Smooth muscle cell (in vitro differentiated cells): ENCODE data around the gene ADSS1. TPM values are rescaled to one million over a fixed set of nuclear protein-coding genes. Genes with fewer than 3 reads are reported as not detected.

Experiments used
- DNase-seq: peaks from one replicate; lab custom pipeline; 2025; ENCODE audit not compliant: unreplicated experiment; lab: John Stamatoyannopoulos, UW
- H2AFZ ChIP-seq: fragments of 200-600 bp; sonication (generic); 2 replicates; pipeline ENCODE4 v1.6.0; 2016; ENCODE audit warnings: antibody characterized with exemption, low read depth, mild to moderate bottlenecking
- H3F3A ChIP-seq: fragments of 200-600 bp; sonication (generic); 2 replicates; pipeline ENCODE4 v1.6.0; 2017; ENCODE audit warnings: antibody characterized with exemption, low read depth
- H3K27ac ChIP-seq: fragments of 200-600 bp; sonication (generic); 2 replicates; pipeline ENCODE4 v1.5.1; 2016; ENCODE audit warnings: low read depth, mild to moderate bottlenecking
- H3K27me3 ChIP-seq: fragments of 200-600 bp; sonication (generic); 2 replicates; pipeline ENCODE4 v1.6.1; 2016; ENCODE audit warnings: low read depth, mild to moderate bottlenecking
- H3K36me3 ChIP-seq: fragments of 200-600 bp; sonication (generic); 2 replicates; pipeline ENCODE4 v1.5.1; 2016; ENCODE audit warnings: low read depth
- H3K4me1 ChIP-seq: fragments of 200-600 bp; sonication (generic); 2 replicates; pipeline ENCODE4 v1.5.1; 2016; ENCODE audit warnings: low read depth
- H3K4me2 ChIP-seq: fragments of 200-600 bp; sonication (generic); 2 replicates; pipeline ENCODE4 v1.6.0; 2016; ENCODE audit warnings: mild to moderate bottlenecking
- H3K4me3 ChIP-seq: fragments of 200-600 bp; sonication (generic); 2 replicates; pipeline ENCODE4 v1.5.1; 2016; ENCODE audit warnings: mild to moderate bottlenecking
- H3K79me2 ChIP-seq: fragments of 200-600 bp; sonication (generic); 2 replicates; pipeline ENCODE4 v1.6.0; 2016; ENCODE audit warnings: low read depth, mild to moderate bottlenecking
- H3K9ac ChIP-seq: fragments of 200-600 bp; sonication (generic); 2 replicates; pipeline ENCODE4 v1.6.0; 2016; ENCODE audit warnings: low read depth
- H3K9me3 ChIP-seq: fragments of 200-600 bp; sonication (generic); replicated peaks from 2 replicates; pipeline ENCODE4 v1.5.1; 2016; ENCODE audit warnings: low read depth
- H4K20me1 ChIP-seq: fragments of 200-600 bp; sonication (generic); 2 replicates; pipeline ENCODE4 v1.6.0; 2016; ENCODE audit warnings: low read depth
- WGBS: methylation state at CpG from one replicate; pipeline ENCODE4 v1.1.7; 2016; ENCODE audit warnings: low lambda C conversion rate; 5-methylcytosine and 5-hydroxymethylcytosine counted together
- polyA plus RNA-seq: library from polyadenylated mRNA; unstranded; fragments of >200 nt; fragmentation: Nextera tagmentation; extraction: Ambion mirVana; gene quantifications from 2 replicates; pipeline ENCODE4 v1.2.1, GENCODE V29; 2016
- total RNA-seq: library from RNA; depleted of rRNA; stranded (reverse); fragments of >200 nt; gene quantifications from 2 replicates; pipeline ENCODE4 v1.2.3, GENCODE V29; 2014
- TF ChIP-seq, protein P1 (sequence below): fragments of 200-600 bp; sonication (generic); IDR thresholded peaks from 2 replicates; pipeline ENCODE4 v1.5.1; 2017; ENCODE audit warnings: borderline replicate concordance, mild to moderate bottlenecking, antibody characterized with exemption; ENCODE audit not compliant: insufficient read depth, poor library complexity, severe bottlenecking

The ADSS1 gene
- total and polyA plus RNA-seq, 2 experiments from 2014 or later, result 7.8 to 43.0 TPM

DNA sequence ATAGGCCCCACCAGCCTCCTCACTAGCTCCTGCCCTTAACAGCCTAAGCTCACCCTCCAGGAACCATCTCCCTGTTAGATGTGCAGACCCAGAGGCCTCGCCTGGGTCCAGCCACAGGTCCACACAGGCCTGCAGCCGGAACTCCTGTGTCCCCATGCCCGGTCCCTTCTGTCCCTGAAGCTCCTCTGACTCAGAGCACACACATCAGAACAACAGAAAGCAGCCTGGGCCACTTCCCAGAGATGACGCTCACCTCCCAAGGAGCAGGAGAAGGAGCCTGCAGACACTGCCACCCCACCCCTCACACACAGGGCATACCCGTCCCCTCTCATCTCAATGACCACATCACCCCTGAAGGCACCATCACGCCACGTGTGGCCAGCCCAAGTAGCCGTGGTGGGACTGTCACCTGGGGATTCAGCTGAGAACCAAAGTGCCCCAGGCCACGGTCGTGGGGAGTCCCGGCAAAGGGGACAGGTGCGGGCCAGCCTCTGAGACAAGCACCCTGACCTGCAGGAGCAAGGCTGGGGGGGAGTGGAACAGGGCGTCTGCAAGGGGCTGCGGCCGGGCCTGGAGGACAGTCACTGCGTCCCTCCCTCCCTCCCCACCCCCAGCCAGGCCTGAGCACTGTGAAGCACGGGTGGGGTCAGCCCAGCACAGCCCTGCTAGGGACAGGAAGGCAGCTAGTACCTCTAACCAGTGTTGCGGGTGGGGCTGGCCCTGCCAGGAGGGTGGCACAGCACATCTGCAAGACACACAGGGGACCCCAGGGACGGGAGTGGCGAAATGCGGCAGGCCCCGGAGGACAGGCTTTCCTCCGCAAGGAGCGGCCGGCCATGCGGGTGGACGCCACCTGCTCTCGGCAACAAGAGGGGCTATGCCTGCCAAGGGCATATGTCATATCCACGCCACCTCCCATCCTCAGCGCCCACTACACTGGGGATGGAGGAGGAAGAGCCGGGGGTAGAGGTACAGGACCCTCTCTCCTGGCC is 66.0 kb downstream of the ADSS1 start:
- no peaks in the 10 kb centered on the region for H3K36me3 ChIP-seq
- no peaks in the 10 kb centered on the region for H3K27me3 ChIP-seq
- no peak overlapping the region for H3K27ac ChIP-seq
- H3K9me3 ChIP-seq, result no peaks in the 10 kb centered on the region
- 94% methylated on average over 17 of the region's 31 CpGs for WGBS
- no peaks in the 10 kb centered on the region for H3F3A ChIP-seq
- DNase-seq, result no peak
- no peak overlapping the region for H3K4me2 ChIP-seq
- no peak overlapping the region for H2AFZ ChIP-seq
- H4K20me1 ChIP-seq, result peaks cover 98% of the 10 kb centered on the region
- H3K79me2 ChIP-seq, result peaks cover 76% of the 10 kb centered on the region
- H3K4me1 ChIP-seq, result peaks cover 9% of the 10 kb centered on the region
- no peak overlapping the region for H3K9ac ChIP-seq
- TF ChIP-seq, protein P1, sequence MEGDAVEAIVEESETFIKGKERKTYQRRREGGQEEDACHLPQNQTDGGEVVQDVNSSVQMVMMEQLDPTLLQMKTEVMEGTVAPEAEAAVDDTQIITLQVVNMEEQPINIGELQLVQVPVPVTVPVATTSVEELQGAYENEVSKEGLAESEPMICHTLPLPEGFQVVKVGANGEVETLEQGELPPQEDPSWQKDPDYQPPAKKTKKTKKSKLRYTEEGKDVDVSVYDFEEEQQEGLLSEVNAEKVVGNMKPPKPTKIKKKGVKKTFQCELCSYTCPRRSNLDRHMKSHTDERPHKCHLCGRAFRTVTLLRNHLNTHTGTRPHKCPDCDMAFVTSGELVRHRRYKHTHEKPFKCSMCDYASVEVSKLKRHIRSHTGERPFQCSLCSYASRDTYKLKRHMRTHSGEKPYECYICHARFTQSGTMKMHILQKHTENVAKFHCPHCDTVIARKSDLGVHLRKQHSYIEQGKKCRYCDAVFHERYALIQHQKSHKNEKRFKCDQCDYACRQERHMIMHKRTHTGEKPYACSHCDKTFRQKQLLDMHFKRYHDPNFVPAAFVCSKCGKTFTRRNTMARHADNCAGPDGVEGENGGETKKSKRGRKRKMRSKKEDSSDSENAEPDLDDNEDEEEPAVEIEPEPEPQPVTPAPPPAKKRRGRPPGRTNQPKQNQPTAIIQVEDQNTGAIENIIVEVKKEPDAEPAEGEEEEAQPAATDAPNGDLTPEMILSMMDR, result no peak
- H3K4me3 ChIP-seq, result no peak overlapping the region

DNA sequence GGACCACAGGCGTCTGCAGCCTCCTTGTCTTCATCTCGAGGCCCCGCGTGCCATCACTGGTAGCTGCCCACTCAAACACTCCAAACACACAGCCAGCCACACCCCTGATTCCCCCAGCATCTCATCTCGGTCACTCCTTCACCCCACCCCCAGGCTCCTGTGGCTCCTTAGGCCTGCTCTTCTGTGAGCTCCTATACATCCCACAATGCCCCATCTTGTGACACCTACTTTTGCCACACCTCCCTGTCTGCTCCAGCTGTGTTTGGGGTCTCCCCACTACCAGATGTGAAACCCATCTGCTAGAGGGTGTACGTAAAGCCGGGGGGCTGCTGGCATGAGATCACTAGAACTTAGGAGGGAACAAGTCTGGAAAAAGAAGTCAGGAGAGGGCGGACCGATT is 67.4 kb downstream of the ADSS1 start:
- no peaks in the 10 kb centered on the region for H3K36me3 ChIP-seq
- peaks cover 77% of the 10 kb centered on the region for H3K79me2 ChIP-seq
- no peak overlapping the region for H2AFZ ChIP-seq
- no peaks in the 10 kb centered on the region for H3K27me3 ChIP-seq
- WGBS, result 95% methylated on average over 9 of the region's 9 CpGs
- H3K4me2 ChIP-seq, result no peak overlapping the region
- H3K27ac ChIP-seq, result no peak overlapping the region
- peaks cover 84% of the 10 kb centered on the region for H4K20me1 ChIP-seq
- no peak overlapping the region for H3K9ac ChIP-seq
- H3F3A ChIP-seq, result peaks cover 2% of the 10 kb centered on the region
- H3K9me3 ChIP-seq, result no peaks in the 10 kb centered on the region
- TF ChIP-seq, protein P1, result no peak
- H3K4me1 ChIP-seq, result peaks cover 16% of the 10 kb centered on the region
- DNase-seq, result no peak
- no peak overlapping the region for H3K4me3 ChIP-seq

DNA sequence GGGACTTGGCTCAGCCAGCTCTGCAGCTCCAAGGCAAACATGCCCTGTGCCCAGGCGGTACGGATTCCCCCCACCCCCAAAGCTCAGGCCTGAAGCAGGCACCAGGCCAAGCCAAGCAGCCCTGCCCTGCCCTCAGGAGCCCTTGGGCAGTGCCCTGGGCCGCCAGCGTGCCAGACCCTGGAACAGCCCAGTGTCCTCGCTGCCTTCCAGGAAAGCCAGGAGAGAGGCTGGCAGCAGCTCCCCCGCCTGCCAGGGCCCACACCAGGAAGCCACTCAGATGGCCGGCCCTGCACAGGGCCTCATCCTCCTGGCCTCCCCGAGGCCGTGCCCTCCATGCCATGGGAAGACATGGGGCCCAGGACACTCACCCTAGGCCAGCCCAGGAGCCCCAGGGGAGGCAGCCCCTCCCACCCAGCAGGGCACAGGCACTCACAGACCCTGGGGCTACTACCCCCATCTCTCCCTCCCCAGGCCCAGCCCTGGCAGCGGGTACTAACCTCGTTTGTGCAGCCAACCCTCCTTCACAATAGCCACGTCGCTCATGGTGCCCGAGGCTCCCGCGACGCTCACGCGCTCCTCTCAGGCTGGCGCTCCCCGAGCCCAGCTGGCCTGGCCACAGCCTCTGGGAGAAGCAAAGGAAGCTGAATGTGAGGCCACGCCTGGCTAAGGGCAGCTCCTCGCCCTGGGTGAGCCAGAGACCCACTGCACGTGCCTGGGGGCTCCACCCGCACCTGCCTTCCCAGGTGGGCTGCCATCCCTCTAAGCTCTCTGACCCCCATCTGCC is 68.3 kb downstream of the ADSS1 start:
- H4K20me1 ChIP-seq, result peaks cover 76% of the 10 kb centered on the region
- H3K9ac ChIP-seq, result no peak overlapping the region
- no peak overlapping the region for H2AFZ ChIP-seq
- 98% methylated on average over 24 of the region's 25 CpGs for WGBS
- TF ChIP-seq, protein P1, result no peak
- no peak overlapping the region for H3K4me2 ChIP-seq
- no peaks in the 10 kb centered on the region for H3K36me3 ChIP-seq
- no peak overlapping the region for H3K27ac ChIP-seq
- no peaks in the 10 kb centered on the region for H3K27me3 ChIP-seq
- H3K79me2 ChIP-seq, result peaks cover 75% of the 10 kb centered on the region
- peaks cover 7% of the 10 kb centered on the region for H3F3A ChIP-seq
- H3K4me3 ChIP-seq, result no peak overlapping the region
- peaks cover 18% of the 10 kb centered on the region for H3K4me1 ChIP-seq
- DNase-seq, result no peak
- no peaks in the 10 kb centered on the region for H3K9me3 ChIP-seq
